ENCODE results near the gene FN1. TPM values are rescaled to one million over a fixed set of nuclear protein-coding genes. Genes with fewer than 3 reads are reported as not detected.

The FN1 gene
- total RNA-seq, 1 donor from 2014 or later = 909 TPM

DNA sequence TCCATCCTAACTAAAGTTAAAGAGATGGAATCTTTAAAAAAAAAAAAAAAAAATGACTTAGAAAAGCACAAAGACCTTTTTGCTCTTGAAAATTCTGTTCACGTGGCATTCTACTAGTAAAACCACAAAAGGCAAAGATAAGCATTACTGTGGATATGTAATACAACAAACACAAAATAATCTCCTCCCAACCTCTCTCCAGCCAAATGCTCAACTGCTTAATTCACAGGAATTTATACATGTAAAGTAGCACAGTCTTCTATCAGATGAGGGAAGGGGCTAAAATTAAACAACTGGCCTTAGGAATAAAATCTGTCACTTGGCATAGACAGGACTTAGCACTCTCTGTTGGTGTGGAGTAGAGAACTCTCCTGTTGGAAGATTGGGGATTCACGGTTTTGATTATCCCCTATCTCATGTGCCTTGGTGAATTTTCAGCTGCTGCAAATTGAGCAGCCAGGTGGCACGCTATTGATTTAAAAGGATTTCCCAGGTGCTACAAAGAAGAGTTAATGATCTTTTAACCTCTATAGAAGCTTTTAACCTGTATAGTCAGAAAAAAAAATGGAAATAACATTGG lies 66.6 kb downstream of the FN1 start:
- no peaks in the 10 kb centered on the region for H3K4me1 Mint-ChIP-seq
- H3K9me3 Mint-ChIP-seq = no peaks in the 10 kb centered on the region
- H3K27me3 Mint-ChIP-seq (ENCODE audit: low read depth) = no peaks in the 10 kb centered on the region
- no peak overlapping the region for H3K4me3 Mint-ChIP-seq
- no peak for DNase-seq (ENCODE audit: low spot score in 2 of 2, unreplicated experiment in 2 of 2)
- H3K36me3 Mint-ChIP-seq = peaks cover 39% of the 10 kb centered on the region
- TF ChIP-seq CTCF (IDR thresholded peaks at IDR 0.05; ENCODE audit: unreplicated experiment) = no peak
- H3K27ac Mint-ChIP-seq = no peak overlapping the region

DNA sequence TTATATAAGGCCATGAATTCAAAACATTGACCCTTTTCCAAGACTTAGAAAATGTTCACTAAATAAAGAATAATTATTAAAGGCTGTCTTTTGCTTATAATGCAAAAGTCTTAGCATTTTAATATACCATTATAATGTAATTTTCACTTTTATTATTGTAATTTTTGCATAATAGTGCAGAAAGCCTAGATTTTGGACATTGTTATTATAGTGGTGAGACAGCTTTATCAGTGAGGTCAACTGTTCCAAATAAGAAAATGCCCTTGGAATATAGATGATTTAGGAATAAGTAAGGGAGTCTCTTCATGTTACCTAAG lies 67.4 kb downstream of the FN1 start:
- Mint-ChIP-seq H3K27ac (no peak overlapping the region), H3K4me3 (no peak overlapping the region), H3K9me3 (no peaks in the 10 kb centered on the region), H3K36me3 (peaks cover 43% of the 10 kb centered on the region), H3K27me3 (ENCODE audit: low read depth) (no peaks in the 10 kb centered on the region), H3K4me1 (no peaks in the 10 kb centered on the region)
- no peak for DNase-seq (ENCODE audit: low spot score in 2 of 2, unreplicated experiment in 2 of 2)
- no peak for TF ChIP-seq CTCF (IDR thresholded peaks at IDR 0.05; ENCODE audit: unreplicated experiment)

GRCh38 chr2:215367662-215368492 lies 68.0 kb downstream of the FN1 start:
- TF ChIP-seq CTCF (IDR thresholded peaks at IDR 0.05; ENCODE audit: unreplicated experiment) = no peak
- no peak for DNase-seq (ENCODE audit: low spot score in 2 of 2, unreplicated experiment in 2 of 2)
- H3K9me3 Mint-ChIP-seq = no peaks in the 10 kb centered on the region
- no peak overlapping the region for H3K27ac Mint-ChIP-seq
- H3K27me3 Mint-ChIP-seq (ENCODE audit: low read depth) = no peaks in the 10 kb centered on the region
- no peaks in the 10 kb centered on the region for H3K4me1 Mint-ChIP-seq
- H3K36me3 Mint-ChIP-seq = peaks cover 47% of the 10 kb centered on the region
- no peak overlapping the region for H3K4me3 Mint-ChIP-seq

- peaks cover 10% of the 10 kb centered on the region for H3K4me1 Mint-ChIP-seq
- H3K27ac Mint-ChIP-seq = no peak overlapping the region
- no peaks in the 10 kb centered on the region for H3K9me3 Mint-ChIP-seq
- no peaks in the 10 kb centered on the region for H3K27me3 Mint-ChIP-seq (ENCODE audit: low read depth)
- H3K4me3 Mint-ChIP-seq = no peak overlapping the region
- TF ChIP-seq CTCF (IDR thresholded peaks at IDR 0.05; ENCODE audit: unreplicated experiment) = no peak
- peaks cover 39% of the 10 kb centered on the region for H3K36me3 Mint-ChIP-seq
- DNase-seq (ENCODE audit: low spot score in 2 of 2, unreplicated experiment in 2 of 2) = no peak
Measured at GRCh38 chr2:215366440-215367032, 69.3 kb downstream of the FN1 start.

GRCh38 chr2:215365184-215365658 lies 70.6 kb downstream of the FN1 start:
- no peak for TF ChIP-seq CTCF (IDR thresholded peaks at IDR 0.05; ENCODE audit: unreplicated experiment)
- peaks cover 15% of the 10 kb centered on the region for H3K4me1 Mint-ChIP-seq
- H3K27ac Mint-ChIP-seq = no peak overlapping the region
- no peaks in the 10 kb centered on the region for H3K27me3 Mint-ChIP-seq (ENCODE audit: low read depth)
- no peak for DNase-seq (ENCODE audit: low spot score in 2 of 2, unreplicated experiment in 2 of 2)
- H3K9me3 Mint-ChIP-seq = no peaks in the 10 kb centered on the region
- peaks cover 36% of the 10 kb centered on the region for H3K36me3 Mint-ChIP-seq
- no peak overlapping the region for H3K4me3 Mint-ChIP-seq
